Stimulated activated CD4-positive, alpha-beta T cell treated with anti-CD3 and anti-CD28 coated beads, Interleukin-4, amount 100 ng/mL, for 1 hour (primary cell): ENCODE measurements around the gene SLC38A1.
"Not testable (repeated sequence)": the region's sequence is repeated elsewhere in the genome, so short reads cannot be mapped to it uniquely, and the experiment has no call there.

Experiments
- DNase-seq: peaks from one replicate; pipeline ENCODE4 v3.0.0-alpha.2; 2020

The SLC38A1 gene

GRCh38 chr12:46268583-46269428 lies at the start of gene SLC38A1:
TSS of gene SLC38A1 (minus strand) at chr12:46269043. CDS start at chr12:46239800, 29,243 bp downstream.
- peak; percentile 83 for DNase-seq

DNA sequence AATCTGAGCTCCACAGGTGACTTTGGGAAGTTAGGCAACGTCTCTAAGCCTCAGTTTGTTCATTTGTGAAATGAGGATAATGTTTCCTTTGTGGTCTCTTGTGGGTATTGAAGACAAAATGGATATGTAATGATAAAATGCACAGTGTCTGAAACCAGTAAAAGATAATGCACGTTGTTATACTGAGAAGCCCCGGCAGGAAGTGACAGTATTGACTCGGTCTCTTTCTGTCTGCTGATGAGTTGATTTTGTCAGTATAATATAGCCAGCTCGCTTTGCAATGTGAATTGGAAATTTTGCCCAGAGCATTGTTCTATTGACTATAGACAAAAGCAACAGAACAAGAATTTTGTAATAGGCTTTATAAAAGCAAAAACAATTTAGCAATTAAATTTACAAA lies 49.2 kb upstream of the SLC38A1 start:
- no peak for DNase-seq

GRCh38 chr12:46304070-46304469 lies 35.2 kb upstream of the SLC38A1 start:
- no peak for DNase-seq

- peak; percentile 33 for DNase-seq
Measured at GRCh38 chr12:46303039-46303666, 34.3 kb upstream of the SLC38A1 start.

DNA sequence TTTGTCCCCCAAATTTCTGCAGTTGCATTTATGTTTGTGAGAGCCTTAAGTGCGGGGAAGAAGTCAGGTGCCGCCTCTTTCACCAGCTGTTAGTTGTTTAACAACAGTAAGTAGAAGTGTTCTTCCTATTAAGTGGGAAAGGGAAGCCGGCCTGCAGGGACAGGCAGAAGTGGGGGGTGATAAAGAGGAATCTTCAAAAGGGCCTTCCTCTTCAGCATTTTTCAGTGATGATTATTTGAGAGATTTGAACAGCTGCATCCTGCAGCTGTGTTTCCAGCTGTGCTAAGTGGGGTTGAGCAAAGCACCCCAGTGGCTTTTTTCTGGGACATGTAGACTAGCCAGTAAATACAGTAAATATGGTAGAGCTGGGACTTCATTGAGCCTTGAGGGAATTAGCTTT lies 32.1 kb upstream of the SLC38A1 start:
- DNase-seq, result no peak

- no peak for DNase-seq
Measured at GRCh38 chr12:46299851-46300250, 31.0 kb upstream of the SLC38A1 start.

DNA sequence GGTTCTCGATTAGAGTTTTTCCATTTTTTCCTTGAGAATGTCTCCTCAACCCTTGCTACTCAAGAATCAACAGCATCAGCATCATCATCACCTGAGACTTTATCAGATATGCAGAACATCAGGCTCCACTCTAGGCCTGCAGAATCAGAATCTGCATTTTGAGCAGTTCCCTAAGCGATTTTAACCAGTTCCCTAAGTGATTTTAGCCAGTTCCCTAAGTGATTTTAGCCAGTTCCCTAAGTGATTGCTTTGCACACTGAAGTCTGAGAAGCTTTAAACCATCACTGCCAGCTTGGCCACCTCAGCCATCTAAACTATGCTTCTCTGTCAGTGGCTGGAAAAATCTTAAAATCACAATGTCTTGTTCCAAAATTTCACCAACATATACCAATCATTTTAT lies 29.4 kb upstream of the SLC38A1 start:
- no peak for DNase-seq

DNA sequence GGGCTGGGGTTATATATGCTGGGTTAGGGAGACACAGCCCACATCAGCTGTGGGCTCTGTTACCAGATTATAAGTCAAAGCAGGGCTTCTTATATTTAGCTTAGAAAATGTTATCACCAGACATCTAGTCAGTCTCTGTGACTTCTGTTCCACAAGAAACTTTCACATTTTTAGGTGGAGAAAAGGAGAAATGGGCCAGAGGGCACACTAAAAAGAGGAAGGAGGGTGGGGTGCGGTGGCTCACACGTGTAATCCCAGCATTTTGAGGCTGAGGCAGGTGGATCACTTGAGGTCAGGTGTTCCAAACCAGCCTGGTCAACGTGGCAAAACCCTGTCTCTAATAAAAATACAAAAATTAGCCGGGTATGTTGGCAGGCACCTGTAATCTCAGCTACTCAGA lies 28.0 kb upstream of the SLC38A1 start:
- no peak for DNase-seq

- no peak for DNase-seq
Measured at GRCh38 chr12:46292754-46293402, 24.0 kb upstream of the SLC38A1 start.

- not testable (repeated sequence) for DNase-seq
Measured at GRCh38 chr12:46291953-46292352, 23.1 kb upstream of the SLC38A1 start.

- not testable (repeated sequence) for DNase-seq
Measured at GRCh38 chr12:46285177-46285576, 16.3 kb upstream of the SLC38A1 start.

- DNase-seq, result no peak
Measured at GRCh38 chr12:46282829-46283228, 14.0 kb upstream of the SLC38A1 start.

- no peak for DNase-seq
Measured at GRCh38 chr12:46276756-46277155, 7.9 kb upstream of the SLC38A1 start.

DNA sequence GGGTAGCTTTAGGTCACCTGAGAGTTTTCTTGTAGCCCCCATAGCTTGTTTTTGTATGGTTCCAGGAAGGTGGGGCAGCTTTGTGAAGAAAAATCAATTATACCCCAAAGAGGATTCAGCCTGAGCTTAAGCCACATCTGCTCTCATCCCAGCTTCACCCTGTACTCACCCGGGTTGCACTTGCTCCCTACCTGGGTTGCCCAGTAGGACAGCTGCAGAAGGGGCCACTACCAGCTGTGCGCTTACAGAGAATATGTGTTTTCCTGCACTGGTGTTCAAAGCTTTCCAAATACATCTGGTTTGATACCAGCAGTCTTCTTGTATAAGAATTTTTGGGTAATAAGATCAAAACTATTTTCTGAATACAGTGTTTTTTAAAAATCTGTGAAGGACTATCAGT lies 3.0 kb upstream of the SLC38A1 start:
- no peak for DNase-seq

DNA sequence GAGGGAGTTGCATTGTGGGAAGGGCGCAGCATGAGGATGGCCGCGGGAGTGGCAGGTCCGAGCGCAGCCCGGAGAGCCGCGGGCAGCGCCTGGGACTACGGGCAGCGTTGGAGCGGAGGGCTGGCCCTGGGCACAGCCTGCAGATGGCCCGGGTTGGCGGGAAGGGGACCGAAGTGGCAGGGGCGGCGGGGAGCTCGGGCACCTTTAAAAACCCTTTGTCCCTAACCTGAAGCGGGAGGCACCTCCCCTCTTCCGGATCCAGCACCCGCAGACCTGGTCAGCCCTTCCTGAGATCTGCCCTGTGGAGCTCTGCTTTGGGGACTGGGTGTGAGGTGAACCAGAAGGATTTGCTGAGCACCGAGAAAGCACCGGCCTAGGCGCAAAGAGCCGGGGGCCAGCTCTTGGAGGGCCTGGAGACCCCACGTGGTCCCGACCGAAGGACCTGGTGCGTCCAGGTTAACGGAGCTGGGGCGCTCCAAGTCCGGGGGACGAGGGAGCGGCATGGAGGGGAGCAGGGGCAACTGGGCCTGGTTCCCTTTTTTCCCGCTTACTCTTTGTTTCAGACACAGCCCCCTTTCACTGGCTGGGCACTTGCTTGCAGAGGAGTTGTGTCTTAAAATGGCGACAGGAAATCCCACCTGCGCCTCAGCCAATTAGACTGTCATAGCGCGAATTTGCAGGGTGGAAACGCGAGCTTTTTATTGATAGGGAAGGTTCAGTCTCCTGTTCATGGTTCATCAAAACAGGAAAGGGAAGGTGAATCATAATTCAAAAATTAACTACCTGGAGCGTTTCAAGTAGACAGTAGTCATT lies 792 bp upstream of the SLC38A1 start:
- DNase-seq, result peak; percentile 66

DNA sequence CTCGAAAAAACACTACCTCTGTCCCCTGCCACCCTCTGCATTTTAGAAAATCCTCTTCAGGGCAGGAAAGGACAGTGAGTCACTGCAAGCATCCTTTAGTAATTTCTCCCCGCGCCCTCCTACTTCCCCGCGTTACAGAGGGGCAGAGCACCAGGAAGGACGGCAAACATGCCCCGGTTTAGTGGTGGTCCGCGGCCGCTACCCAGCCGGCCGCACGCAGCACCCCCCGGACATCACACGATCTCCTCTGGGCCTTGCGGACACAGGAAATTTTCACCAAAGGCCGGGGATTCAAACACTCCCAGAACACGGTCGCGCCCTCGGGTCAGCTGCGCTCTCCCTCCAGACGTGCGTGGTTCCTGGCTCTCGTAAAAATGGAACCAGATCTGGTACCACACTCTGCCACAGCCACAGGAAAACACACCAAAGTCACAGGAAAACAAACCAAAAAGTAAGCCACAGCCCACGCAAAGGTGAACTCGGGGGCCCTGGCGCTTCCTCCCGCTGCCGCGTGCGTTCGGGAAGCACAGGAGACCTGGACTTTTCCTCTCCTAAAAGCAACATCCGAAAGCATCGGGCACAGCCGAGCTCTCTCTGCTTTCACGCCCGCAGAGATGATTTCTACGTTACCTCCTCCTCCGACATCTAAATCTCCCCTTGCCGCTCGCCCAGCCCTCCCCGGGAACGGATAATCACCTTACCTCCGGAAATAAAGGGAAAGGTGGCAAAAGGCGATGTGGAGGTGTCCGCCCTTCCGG lies 839 bp downstream of the SLC38A1 start:
- DNase-seq, result peak; percentile 45

DNA sequence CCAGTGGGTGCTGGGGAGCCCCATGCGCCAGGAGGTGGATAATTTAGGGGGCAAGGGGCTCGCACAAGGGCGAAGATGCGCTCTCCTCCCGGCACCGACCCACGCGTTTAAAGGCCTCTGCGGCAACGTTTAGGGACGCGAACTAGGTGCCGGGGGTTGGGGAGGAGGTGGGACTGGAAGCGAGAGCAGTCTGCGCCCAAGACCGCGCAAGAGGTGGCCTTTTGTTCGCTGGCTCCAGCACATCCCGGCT lies 1.3 kb downstream of the SLC38A1 start:
- peak; percentile 43 for DNase-seq

- DNase-seq, result peak; percentile 56
Measured at GRCh38 chr12:46266869-46267574, 1.8 kb downstream of the SLC38A1 start.

DNA sequence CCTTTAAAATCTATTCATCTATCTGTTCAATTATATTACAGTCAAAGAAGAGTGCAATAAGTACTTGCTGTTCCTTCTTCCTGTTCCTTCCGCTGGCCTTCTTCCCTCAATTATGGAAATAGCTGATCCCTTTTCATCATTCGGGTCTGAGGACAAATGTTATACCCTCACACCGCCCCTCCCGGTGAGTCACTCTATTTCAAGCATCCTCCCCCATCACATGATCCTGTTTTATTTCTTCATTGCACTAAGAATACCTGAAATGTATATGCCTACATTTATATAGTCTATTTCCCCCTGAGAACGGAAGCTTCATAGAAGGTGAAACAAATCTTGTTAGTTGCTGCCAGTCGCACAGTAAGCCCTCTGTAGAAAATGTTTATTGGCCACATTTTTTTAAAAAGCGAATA lies 2.5 kb downstream of the SLC38A1 start:
- peak; percentile 32 for DNase-seq

- DNase-seq, result no peak
Measured at GRCh38 chr12:46265734-46266133, 3.1 kb downstream of the SLC38A1 start.

DNA sequence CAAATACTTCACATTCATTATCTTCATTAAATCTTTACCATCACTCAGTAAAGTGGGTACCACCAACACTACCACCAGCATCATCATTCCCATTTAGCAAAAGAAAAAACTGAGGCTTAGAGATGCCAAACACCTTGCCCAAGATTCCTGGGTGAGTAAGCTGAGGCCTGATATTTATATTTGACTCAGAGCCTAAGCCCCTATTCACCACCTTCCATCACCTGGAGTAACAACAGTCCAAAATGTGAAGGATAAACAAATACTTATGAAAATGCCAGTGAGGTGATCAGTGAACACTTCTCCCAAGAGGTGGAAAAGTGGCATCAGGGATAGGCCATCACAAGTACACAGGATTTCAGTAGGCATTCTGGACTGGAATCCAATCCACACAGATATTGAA lies 3.7 kb downstream of the SLC38A1 start:
- no peak for DNase-seq

DNA sequence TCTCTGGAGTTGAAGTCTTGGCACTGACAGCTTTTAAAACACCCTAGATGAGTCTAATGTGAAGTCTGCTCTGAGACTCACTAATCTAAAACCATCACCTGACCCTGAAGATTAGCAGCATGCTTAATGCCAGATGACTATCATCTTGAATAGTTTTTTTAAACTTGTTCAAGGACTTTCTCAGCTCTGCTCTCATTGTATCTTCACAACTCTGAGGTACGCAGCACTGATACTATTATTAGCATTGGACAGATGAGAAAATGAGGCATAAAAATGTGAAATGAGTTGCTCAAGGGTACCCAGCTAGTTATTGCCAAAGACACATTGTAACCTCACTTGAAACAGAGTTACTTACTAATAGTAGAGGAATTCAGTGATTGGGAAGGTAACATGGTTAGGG lies 4.8 kb downstream of the SLC38A1 start:
- DNase-seq, result no peak
